GM18873 (cell line): ENCODE data around the gene TMEM47.

Source experiments
- ATAC-seq: cut with Tn5 transposase; IDR thresholded peaks from one replicate; pipeline ENCODE4 v1.9.1; 2021; ENCODE audit warnings: mild to moderate bottlenecking, moderate library complexity, moderate number of reproducible peaks; ENCODE audit not compliant: unreplicated experiment, low FRiP score

TMEM47 gene

DNA sequence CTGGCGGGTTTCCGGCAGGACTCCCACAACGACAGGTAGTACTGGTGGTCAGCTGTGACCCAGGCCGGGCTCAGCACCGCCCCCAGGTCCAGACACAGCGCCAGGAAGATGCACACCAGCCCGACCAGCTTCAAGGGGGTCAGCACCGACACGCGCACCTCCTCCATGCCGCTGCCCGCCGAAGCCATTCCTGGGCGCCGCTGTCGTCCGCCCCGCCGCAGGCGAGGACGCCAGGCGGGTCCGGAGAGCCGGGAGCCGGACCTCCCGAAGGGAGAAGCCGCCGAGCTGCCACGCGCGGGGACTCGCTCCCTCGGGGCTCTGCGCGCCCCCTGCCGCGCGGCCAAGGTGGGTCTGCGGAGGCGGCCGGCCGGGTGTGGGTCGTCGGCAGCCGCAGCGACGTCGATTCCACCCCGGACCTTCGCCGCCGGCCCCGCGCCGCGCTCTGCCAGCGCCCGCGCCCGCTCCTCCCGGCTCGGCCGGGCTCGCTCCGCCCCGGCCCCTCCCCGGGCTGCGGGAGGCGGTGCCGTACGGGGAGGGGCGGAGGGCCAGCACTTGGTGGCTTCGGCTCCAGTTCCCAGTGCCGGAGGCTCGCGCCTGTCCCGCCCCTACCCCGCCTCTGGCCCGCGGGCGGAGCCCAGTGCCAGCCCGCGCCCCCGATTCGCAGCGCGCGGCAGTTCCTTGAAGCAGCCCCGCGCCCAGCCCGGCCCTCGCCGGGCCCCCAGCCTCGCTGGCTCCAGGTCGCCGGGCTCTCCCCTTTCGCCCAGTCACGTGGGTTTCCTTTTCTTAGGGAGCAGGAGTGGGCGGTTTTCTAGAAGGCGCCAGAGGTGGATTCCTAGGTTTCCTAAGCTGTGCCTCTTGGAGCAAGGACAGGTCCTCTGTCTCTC lies at the start of gene TMEM47:
TMEM47 (minus strand) TSS at position 444 of the 884 bp plus-strand sequence; CDS start at position 188, 256 bp downstream.
- no peak for ATAC-seq

DNA sequence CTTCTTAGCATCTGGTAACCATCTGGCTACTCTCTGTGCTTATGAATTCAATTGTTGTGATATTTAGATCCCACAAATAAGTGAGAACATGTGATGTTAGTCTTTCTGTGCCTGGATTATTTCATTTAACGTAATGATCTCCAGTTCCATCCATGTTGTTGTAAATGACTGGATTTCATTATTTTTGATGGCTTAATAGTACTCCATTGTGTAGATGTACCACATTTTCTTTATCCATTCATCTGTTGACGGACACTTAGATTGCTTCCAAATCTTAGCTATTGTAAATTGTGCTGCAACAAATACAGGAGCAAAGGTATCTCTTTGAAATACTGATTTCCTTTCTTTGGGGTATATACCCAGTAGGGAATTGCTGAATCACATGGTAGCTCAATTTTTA lies 30.0 kb upstream of the TMEM47 start:
- no peak for ATAC-seq

DNA sequence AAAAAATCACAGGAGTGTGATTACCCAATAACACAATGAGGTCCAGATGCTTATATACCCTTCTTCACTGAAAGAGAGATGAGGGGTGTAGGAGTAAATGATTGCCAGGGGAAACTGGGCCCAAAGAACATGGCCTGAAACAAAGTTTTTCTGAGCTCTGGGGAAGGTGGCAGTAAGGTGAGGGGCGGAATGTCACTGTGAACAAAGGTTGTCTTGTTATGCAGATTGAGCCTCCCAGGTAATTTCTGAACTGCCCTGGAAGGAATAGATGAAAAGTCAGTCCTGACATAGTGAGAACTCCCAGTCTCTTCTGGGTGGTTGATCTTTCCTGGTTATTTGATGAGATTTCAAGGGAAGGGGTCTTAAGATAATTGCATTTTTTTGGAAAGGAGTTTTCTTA lies 2.5 kb upstream of the TMEM47 start:
- no peak for ATAC-seq

DNA sequence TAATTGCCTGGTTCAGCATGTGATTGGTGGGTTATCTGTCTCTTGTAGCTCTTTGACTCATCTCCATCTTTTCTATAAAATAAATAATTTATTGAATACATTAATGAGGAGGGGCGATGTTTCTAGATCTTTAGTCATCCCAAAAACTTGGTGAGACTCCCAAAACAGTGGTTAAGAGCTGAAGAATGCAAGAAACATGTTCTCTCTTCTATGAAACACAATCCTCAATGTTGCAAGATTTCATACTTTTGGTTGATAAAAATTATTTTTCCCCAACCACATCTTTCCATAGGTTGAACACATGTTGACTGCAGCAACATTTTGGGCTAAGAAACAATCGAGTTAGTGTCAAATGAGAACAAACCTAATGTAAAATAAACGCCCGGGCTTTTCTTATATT lies 1.2 kb upstream of the TMEM47 start:
- no peak for ATAC-seq

DNA sequence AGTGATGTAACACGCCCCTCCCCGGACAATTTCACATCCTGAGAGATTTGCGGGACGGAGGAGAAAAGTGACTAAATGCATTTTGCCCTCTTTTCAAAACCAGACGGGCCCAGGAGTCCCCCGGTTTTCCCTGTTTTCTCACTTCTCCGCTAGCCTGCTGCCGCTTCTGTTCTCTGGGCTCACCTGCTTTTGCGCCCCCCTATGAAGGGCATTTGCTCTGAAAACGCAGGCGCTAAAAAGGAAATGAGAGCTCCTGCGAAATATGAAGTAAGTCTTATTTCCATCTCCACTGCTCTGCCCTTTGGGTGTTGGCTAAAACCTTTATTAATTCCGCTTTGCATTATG lies 613 bp upstream of the TMEM47 start:
- no peak for ATAC-seq

DNA sequence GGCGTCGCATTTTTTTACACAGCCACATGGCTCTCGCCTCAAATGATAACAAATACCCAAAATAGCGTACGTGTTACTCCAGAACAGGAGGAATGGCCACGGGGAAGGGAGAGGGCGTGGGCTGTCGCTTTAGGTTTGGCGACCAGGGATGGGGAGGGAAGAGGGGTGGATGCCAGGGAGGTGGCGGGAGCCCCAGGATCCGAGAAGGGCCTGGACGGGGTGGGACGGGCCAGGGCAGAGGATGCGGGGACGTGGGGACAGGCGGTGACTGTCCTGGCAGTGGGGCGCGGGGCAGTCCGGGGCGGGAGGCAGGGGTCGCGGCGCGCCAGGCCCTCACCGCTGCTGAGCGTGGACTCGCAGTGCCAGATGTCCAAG lies 631 bp downstream of the TMEM47 start:
- no peak for ATAC-seq

DNA sequence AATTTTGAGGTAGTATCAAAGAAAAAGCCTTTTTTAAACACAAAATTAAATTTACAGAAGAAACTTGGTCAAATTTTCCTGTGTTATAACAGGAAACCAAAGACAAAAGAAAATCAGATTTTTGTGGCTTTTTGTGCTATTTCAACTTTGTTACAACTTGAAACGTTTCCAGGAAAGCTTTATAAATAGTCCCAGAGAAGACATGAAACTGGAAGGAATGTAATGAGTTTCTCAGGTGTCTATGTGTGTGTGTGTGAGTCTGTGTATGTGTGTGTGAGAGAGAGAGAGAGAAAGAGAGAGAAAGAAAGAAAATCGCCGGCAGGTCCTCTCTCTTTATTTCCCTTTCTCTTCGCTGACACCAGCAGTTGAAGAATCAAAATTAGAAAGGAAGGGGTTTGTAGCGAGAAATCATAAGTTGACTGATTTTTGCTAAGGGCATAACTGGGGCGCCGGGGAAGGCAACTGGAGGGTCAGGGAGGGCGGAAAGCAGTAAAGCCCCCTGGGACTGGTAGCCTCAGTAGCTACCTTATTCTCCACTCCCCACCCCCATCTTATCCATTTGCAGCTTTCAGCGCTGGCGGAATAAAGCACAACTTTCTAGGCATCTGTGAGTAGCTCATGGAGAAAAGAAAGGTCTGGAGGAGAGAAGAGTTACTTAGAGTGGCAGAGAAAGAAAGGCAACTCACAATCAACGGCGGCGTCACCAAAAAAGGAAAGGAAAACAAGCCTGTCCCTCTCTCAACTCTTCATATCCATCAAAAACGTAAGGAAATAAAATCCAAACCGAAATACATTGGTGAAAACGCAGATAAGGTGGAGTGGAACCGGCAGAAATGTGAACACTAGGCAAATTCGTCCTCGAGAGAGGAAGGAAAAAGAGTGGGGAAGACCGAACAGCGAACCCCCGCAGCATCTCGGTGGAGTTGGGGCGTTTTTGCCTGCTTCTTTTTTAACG lies 1.3 kb downstream of the TMEM47 start:
- ATAC-seq: no peak

DNA sequence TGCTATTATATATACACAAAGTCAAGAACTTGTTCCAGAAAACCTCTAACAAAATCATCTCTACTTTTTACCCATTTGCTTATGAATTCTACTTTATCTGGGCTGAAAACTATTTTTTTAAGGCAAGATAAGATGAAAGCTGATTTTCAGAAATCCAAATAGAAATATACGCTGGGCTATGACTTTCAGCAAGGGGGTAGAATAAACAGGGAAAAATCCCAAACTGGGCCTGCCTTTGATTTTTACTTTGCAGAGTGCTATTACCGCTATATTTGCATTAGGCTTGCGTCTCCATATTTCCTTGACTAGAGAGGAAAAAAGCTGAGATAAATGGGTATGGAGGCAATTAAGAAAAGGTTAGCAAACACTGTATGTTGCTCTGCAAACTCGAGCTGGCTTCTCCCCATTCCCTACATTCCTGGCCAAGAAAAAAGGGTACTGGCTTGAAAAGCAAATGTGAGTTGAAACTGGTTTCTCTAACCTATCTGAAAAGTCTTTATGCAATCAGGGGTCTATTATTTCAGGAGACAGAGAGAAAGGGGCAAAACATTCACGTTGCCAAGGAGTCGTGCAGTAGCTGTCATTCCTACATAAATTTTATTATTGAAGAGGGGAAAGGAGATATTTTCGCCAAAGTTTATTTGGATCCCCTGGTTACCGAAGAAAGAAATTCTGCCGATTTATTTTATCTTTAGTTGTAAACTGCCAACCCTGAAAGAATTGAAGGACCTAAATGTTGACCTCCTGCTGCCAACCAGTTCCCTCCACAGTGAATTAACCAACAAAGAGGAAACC lies 2.2 kb downstream of the TMEM47 start:
- ATAC-seq: no peak

DNA sequence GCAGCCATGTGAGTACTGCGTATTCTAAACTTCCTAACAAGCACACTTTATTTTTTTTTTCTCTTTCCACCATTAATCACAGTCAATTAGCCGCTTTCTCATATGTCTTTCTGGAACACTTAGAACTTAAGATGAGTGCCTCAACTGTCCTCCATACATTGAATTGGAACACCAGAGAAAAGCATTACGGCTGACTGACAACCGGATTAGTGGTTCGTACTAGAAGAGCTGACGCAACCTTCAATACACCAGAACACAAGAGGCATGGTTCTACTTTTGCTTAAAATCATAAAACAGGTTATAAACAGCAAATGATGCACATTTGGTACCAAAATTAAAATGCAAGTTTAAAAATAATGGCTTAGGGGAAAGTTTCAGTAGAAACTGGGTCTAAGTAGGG lies 3.3 kb downstream of the TMEM47 start:
- ATAC-seq: no peak

DNA sequence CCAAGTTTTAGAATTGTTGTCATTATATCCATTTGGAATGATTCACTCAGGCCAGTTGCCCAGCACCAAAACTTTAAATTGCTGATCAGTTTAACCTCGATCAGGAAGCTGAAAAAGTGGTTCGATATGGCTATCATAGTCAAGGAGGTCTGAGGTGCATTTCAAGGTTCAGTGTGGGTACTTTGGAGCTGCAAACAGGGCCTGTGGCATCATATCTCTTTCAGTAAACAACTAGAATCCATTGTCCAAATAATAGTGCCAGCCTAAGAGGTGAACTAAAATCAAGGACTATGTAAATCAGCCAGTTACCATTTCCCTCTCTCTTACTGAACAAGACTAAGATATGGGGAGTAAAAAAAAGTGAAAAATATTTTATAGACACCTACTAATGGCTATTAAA lies 14.2 kb downstream of the TMEM47 start:
- no peak for ATAC-seq

DNA sequence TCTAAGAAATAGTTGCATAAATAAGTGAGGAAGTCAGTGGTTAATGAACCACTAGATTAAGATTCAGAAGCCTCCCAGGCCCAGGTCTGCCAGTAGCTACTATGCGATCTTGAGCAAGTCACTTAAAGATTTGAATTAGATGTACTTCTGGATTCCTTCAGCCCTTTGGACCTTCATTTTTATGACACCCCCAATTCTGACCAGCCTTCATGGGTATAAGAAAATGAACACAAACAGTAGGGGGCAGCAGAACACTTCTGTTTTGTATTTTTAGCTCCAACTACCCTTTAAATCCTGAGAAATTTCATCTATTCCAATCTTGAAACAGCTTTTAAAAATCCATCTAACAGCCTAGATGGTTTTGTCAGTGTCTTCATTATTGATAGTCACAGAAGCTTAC lies 19.0 kb downstream of the TMEM47 start:
- no peak for ATAC-seq

DNA sequence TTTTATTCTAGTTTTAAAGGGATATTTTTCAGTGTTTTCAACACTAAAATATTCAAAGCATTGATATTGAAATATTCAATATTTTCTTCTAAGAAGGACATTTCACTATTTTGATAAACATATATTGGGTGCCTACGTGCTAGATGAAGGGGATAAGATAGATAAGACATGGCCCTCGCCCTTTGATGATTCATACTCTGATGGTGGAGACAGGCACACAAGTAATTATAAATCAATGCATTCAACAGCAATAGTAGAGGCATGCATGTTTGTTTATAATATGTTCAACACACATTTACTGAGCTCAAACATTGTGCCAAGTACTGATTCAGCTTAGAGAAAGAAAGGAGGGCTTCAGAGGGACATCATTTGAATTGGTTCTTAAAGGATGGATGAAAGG lies 22.7 kb downstream of the TMEM47 start:
- ATAC-seq: no peak

DNA sequence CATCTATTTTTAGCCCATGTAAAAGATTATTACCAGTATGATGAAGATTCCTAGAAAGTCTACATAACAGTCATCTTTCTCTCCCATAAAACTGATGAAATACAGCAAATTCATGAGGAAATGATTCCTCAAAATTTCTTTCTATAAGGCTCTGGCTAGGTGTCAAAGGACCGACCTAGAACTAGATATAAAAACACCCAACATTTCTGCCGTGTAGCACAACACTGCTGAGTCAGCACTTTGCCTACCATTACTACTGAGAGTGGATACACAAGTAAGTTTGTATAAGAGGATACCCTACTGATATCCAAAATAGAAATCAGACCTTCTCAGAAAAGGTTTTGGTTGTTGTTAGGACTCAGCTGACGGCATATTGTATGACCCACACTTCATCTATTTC lies 24.7 kb downstream of the TMEM47 start:
- ATAC-seq: no peak

DNA sequence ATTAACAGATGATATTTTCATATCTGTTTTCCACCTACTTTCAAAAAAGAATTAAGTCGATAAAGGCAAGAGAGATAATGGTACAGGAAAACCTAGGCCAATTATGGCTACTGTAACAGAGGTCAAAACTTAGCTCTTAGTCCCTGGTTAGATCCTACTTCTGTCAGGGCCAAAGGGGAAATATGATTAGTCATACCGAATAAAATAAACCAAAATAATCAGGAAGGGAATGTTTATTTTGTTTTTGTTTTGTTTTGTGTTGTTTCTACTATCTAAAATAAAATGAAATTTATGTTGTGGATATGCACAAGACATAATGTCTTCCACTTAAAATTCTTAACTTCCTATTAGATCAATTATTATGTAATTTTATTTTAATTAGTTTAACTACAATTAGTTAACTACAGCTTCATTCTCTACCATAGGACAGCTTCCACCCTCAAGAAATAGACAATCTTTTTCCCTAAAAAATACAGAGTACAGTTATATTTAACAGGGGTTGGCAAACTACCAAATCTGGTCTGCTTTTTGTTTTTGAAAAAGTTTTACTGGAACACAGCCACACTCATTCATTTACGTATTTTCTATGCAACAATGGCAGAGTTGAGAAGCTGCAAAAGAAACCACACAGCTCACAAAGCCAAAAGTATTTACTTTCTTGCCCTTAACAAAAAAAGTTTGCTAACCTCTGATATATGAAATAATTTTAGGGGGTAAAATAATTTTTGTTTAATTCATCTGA lies 25.4 kb downstream of the TMEM47 start:
- ATAC-seq: no peak

DNA sequence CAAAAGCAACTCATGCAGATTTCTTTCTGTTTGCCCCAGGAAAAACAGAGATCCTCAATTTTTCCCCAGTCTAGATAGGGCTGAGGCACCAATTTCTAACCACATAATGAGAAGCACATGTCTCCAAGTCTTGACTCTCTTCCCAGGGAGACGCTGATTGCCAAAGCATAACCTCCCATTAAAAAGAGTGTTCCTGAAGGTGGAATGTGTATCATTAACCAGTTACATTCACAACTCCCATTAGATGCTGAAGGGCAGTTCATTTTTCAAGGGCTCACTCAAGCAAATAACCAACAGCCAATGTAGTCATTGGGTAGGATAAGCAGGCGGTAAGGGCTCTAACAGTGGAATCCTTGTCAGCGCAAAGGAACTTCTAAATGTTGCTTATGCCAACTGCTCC lies 27.5 kb downstream of the TMEM47 start:
- ATAC-seq: no peak

DNA sequence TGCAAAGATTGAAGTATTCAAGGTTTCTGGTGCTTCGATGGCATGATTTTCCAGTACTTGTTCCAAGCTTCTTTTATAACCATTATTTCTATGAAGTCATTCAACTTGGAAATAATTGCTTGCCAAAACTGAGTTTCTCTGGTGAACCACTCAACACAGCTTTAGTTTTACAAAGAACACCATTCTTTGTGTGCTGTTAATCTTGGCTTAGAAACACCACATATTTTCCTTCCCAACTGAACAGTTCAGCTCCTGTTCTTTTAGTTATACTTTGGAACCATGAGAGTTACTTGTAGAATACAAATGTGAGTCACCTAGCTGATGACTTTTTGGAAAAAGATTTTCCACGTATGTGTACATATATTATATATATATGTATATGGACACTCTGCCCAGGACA lies 32.7 kb downstream of the TMEM47 start:
- no peak for ATAC-seq

DNA sequence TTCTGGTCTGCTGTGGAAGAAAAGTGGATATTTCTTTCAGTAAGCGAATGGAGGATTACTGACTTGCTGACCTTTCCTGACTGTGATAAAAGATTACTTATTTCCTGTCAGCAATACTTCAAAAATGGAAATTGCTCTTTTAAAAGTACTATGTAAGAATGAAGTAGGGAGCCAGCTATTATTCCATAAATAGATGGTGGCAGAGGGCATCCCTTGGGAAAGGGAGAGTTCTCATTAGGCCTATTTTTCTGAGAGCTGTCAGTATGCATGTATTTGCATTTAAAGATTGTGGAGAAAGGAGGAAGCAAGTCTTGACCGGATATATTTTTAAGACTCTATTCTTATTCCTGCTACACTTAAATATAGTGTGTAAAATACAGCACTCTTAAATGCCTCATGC lies 37.2 kb downstream of the TMEM47 start:
- no peak for ATAC-seq

DNA sequence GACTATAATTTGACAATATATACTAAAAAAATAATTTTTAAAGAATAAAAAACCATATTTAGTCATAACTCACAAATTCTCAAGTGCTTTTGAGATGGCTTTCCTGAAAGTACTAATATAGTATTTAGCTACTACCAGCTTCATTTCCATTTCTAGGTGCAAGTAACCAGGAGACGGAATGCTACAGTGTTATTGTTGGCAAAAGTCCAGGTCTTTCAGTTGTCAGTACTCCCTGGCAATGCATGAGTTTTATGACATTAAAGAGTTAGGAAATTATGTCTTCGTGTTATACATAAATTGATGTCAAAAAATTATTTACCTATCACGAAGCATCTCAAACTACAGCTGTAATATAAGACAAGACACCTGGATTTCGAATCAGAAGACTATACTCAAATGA lies 45.0 kb downstream of the TMEM47 start:
- no peak for ATAC-seq

DNA sequence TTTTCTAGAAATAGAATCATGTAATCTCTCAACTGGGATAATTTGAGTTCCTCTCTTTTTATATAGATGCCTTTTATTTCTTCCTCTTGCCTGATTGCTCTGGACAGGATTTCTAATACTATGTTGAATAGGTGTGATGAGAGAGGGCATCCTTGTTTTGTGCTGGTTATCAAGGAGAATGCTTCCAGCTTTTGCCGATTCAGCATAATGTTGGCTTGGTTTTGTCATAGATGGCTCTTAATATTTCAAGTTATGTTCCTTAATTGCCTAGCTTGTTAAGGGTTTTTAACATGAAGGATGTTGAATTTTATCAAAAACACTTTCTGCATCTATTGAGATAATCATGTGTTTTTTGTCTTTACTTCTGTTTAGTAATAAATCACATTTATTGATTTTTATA lies 58.7 kb downstream of the TMEM47 start:
- ATAC-seq: no peak

DNA sequence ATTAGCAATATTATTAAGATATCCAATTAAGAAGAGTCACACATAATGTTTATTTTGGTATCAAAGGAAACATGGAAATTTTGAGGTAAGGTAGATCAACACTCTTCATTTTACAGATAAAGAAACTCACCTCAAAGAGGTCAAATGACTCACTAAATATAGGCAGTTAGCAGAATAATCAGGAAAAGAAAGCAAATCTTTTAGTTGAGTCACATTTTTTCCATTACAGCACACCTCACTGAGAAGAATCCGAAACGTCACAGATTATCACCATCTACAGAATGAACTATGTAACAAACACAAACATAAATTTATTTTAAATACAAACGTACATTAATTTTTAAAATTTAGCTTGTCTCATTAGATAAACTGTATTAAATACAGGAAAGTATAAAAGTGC lies 70.1 kb downstream of the TMEM47 start:
- no peak for ATAC-seq
